ENCODE data around the gene TPTE. TPM values are rescaled to one million over a fixed set of nuclear protein-coding genes. Genes with fewer than 3 reads are reported as not detected.

Gene TPTE
- total and polyA plus RNA-seq, 10 of the 15 experiments (the other 5 are each of a cell fraction or from before 2014, with no cell fraction given) = 0.03 TPM; not detected in 9

- no peak for ATAC-seq
- DNase-seq (ENCODE audit: low read depth, low spot score) = no peak
- no peaks in the 10 kb centered on the region for H3K27me3 ChIP-seq (replicated peaks in 1 of 2; ENCODE audit: control insufficient read depth in 2 of 2, insufficient read depth in 2 of 2, low read length in 1 of 2)
- H3K4me3 ChIP-seq = no peak overlapping the region
- no peaks in the 10 kb centered on the region for H4K20me1 ChIP-seq (ENCODE audit: control insufficient read depth, insufficient read depth)
- no peak overlapping the region for H3K4me2 ChIP-seq (ENCODE audit: control insufficient read depth, insufficient read depth)
- RAD21 ChIA-PET (ENCODE audit: unreplicated experiment) = no interaction called here
- no peaks in the 10 kb centered on the region for H3K36me3 ChIP-seq (ENCODE audit: control insufficient read depth in 2 of 2, insufficient read depth in 2 of 2, low read length in 1 of 2)
- intact Hi-C loops (cut with micrococcal nuclease; ENCODE audit: unreplicated experiment) = no loop called here
- H3K79me2 ChIP-seq (ENCODE audit: control insufficient read depth, insufficient read depth, low read length) = no peaks in the 10 kb centered on the region
- no peaks in the 10 kb centered on the region; the same call in 2 of the 3 replicates for H3K9me3 ChIP-seq (replicated peaks; ENCODE audit: control insufficient read depth, insufficient read depth, low read length)
- POLR2A ChIA-PET = no interaction called here
- no peak overlapping the region for H2AFZ ChIP-seq (ENCODE audit: control insufficient read depth, low read depth, low read length)
- no peaks in the 10 kb centered on the region for H3K4me1 ChIP-seq (ENCODE audit: control insufficient read depth, insufficient read depth, low read length)
- H3K27ac ChIP-seq (ENCODE audit: control insufficient read depth, insufficient read depth) = no peak overlapping the region
- no peak overlapping the region for H3K9ac ChIP-seq (ENCODE audit: control insufficient read depth, insufficient read depth, low read length)
- in situ Hi-C loops (cut with MboI) = no loop called here
- no TSS peak for BruUV-seq (replicated peaks)
- CTCF ChIA-PET = no interaction called here
- 4% methylated on average over 3 of the region's 3 CpGs for WGBS (ENCODE audit: insufficient coverage, insufficient replicate concordance, low lambda C conversion rate, missing lambda C conversion rate)
- SMC1A ChIA-PET (ENCODE audit: uncharacterized antibody, unreplicated experiment) = no interaction called here
- FAIRE-seq = no peak
- TF ChIP-seq PAX8 (IDR thresholded peaks at IDR 0.05) = no peak
- TF ChIP-seq DPF2 (IDR thresholded peaks at IDR 0.05) = no peak
- TF ChIP-seq MEF2A (IDR thresholded peaks at IDR 0.05; ENCODE audit: insufficient read depth, low read depth, low read length) = no peak
- no peak for TF ChIP-seq SMAD5 (IDR thresholded peaks at IDR 0.05; ENCODE audit: low read depth)
- TF ChIP-seq MAX (IDR thresholded peaks at IDR 0.05; ENCODE audit: low read depth, low read length) = no peak
- TF ChIP-seq WRNIP1 (IDR thresholded peaks at IDR 0.05; ENCODE audit: borderline replicate concordance, low read depth, low read length) = no peak
- TF ChIP-seq RB1 (IDR thresholded peaks at IDR 0.05; ENCODE audit: borderline replicate concordance) = no peak
- TF ChIP-seq USF1 (IDR thresholded peaks at IDR 0.05; ENCODE audit: borderline replicate concordance, extremely low read length, insufficient read depth, low read depth, low read length) = no peak
- TF ChIP-seq GABPA (IDR thresholded peaks at IDR 0.05; ENCODE audit: low read depth) = no peak
- TF ChIP-seq SPI1 (IDR thresholded peaks at IDR 0.05; ENCODE audit: borderline replicate concordance, insufficient read depth, low read depth, low read length) = no peak
- no peak for TF ChIP-seq BCLAF1 (IDR thresholded peaks at IDR 0.05)
- no peak for TF ChIP-seq RELB (IDR thresholded peaks at IDR 0.05; ENCODE audit: low read depth)
- no peak for TF ChIP-seq HDAC2 (IDR thresholded peaks at IDR 0.05)
- no peak for TF ChIP-seq NFIC (IDR thresholded peaks at IDR 0.05; ENCODE audit: low read depth, low read length)
- TF ChIP-seq ZNF687 (IDR thresholded peaks at IDR 0.05) = no peak
Observed at GRCh38 chr21:10539956-10540355, 18.6 kb downstream of the TPTE start.
